ENCODE measurements around the gene VPS8.

DNA sequence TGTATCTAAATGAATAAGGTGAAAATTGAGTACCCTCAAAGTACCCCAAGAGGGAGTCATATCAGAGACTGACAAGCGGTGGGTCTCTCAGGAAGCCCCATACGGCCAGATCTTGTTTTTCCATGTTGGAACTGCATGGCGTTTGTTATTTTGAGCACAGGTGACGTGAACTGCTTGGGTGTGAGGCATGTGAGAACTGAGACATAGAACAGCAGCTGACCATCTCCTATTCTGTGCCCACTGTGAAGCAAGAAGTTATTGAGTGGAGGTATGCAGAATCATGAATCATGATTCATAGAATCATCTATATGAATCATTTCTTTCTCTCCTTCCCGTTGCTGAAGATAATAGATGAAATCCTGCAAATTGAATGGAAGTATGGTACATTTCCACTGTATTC, 4.6 kb downstream of the VPS8 start:
- TF ChIP-seq CTCF (IDR thresholded peaks at IDR 0.05; ENCODE audit: low read depth, low read length, missing input control) (no peak), TAF1 (conservative IDR thresholded peaks at IDR 0.05) (no peak), MAX (IDR thresholded peaks at IDR 0.05) (no peak), SP1 (IDR thresholded peaks at IDR 0.05) (no peak), RXRA (IDR thresholded peaks at IDR 0.05) (no peak), RAD21 (IDR thresholded peaks at IDR 0.05) (no peak), EGR1 (IDR thresholded peaks at IDR 0.05; ENCODE audit: low read depth in 2 of 2) (no peak), JUND (IDR thresholded peaks at IDR 0.05) (no peak)
- TF ChIP-seq, protein P1, sequence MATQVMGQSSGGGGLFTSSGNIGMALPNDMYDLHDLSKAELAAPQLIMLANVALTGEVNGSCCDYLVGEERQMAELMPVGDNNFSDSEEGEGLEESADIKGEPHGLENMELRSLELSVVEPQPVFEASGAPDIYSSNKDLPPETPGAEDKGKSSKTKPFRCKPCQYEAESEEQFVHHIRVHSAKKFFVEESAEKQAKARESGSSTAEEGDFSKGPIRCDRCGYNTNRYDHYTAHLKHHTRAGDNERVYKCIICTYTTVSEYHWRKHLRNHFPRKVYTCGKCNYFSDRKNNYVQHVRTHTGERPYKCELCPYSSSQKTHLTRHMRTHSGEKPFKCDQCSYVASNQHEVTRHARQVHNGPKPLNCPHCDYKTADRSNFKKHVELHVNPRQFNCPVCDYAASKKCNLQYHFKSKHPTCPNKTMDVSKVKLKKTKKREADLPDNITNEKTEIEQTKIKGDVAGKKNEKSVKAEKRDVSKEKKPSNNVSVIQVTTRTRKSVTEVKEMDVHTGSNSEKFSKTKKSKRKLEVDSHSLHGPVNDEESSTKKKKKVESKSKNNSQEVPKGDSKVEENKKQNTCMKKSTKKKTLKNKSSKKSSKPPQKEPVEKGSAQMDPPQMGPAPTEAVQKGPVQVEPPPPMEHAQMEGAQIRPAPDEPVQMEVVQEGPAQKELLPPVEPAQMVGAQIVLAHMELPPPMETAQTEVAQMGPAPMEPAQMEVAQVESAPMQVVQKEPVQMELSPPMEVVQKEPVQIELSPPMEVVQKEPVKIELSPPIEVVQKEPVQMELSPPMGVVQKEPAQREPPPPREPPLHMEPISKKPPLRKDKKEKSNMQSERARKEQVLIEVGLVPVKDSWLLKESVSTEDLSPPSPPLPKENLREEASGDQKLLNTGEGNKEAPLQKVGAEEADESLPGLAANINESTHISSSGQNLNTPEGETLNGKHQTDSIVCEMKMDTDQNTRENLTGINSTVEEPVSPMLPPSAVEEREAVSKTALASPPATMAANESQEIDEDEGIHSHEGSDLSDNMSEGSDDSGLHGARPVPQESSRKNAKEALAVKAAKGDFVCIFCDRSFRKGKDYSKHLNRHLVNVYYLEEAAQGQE (IDR thresholded peaks at IDR 0.05), result no peak

All from liver (tissue), 3 donors.